ENCODE results near the gene ZNF316.

GRCh38 chr7:6628045-6628444, 9.1 kb upstream of the ZNF316 start:
- TF ChIP-seq TAF1 (IDR thresholded peaks at IDR 0.05; ENCODE audit: borderline replicate concordance, insufficient read depth, low read length) = no peak
- TF ChIP-seq REST (IDR thresholded peaks at IDR 0.05; ENCODE audit: insufficient read depth in 1 of 2, low read depth in 2 of 2, low read length in 2 of 2) = no peak
- TF ChIP-seq POLR2AphosphoS5 (IDR thresholded peaks at IDR 0.05; ENCODE audit: low read depth, low read length) = no peak
